NCI-H748 (cell line): ENCODE measurements around the gene RNF40.
A peak's percentile ranks its signal among the peaks of the same experiment; 100 is the strongest.

Experiments used
- DNase-seq: peaks from one replicate; lab custom pipeline; 2025; ENCODE audit not compliant: unreplicated experiment; lab: John Stamatoyannopoulos, UW

RNF40 gene

DNA sequence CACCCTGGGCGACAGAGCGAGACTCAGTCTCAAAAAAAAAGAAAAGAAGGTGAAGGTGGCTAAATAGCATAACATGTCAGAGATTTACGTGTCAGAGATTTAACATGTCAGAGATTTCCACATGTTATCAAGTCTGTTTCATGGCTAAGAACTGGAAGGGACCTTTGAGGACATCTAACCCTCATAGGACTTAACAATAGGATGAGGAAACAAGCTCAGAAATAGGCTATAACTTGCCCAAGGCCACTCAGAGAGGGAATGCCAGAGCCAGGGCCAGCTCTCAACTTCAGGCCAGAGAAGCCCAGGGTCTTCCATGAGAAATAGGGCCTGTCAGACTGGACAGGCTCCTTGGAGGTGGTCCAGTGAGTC is 51.7 kb downstream of the RNF40 start:
- no peak for DNase-seq

GRCh38 chr16:30816769-30817168 is 54.6 kb downstream of the RNF40 start:
- no peak for DNase-seq

DNA sequence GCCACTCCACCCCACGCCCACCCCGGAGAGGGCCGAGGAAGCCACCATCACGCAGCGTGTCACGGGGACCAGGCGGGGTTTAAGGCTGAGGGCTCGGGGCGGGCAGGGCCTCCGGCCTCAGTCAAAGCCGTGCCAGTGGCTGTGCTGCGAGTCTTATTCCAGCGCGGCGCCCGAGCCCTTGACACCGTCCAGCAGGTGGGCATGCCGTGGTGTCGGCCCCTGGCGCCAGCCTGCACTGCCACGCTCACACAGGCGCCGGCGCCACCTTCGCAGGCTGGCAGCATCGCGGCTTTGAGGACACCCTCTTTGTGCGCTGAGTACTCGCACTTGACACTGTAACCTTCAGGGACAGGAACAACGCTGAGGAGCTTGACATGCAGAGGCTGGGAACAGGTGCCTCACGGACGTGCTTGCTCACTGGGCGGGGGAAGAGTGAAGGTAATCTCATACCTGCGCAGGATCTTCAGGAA is 58.9 kb downstream of the RNF40 start:
- DNase-seq: peak; percentile 65

DNA sequence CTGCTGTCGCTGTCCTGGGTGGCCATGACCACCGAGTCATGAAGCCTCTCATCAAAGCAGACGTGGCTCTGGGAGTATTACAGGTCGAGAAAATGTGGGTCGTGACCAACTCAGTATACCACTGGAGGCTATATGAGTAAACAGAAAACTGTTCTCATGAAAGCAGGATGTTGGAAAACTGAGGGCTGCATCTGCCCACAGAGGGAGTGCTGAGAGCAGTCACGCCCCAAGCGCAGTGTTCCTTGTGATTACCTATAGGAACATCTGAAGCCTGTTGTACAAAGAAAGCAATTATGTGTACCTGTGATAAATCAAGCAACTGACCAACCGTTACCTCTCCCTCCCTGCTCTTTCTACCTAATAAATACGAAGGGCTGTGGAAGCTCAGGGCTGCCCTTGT is 59.3 kb downstream of the RNF40 start:
- peak; percentile 52 for DNase-seq

DNA sequence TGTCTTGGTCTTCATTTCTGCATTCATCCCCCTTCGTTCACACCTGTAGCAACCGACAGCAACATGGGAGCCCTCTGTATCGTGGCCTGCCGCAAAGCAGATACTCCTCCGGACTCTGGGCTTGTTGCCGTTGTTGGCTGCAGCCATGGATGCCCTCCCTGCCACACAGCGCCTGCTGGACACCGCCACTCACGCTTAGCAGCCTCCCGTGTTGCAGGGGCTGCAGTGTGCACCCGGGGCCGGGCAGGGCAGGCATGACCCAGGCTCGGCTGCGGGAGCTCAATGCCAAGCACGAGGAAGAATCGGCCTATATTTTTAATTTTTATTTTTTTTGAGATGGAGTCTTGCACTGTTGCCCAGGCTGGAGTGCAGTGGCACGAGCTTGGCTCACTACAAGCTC is 59.8 kb downstream of the RNF40 start:
- no peak for DNase-seq
